SW 1271 (cell line): ENCODE results near the gene RHEB.

Experiments used
- DNase-seq, 2 experiments: peaks; one replicate each; lab custom pipeline; 2025; lab: John Stamatoyannopoulos, UW

RHEB gene

DNA sequence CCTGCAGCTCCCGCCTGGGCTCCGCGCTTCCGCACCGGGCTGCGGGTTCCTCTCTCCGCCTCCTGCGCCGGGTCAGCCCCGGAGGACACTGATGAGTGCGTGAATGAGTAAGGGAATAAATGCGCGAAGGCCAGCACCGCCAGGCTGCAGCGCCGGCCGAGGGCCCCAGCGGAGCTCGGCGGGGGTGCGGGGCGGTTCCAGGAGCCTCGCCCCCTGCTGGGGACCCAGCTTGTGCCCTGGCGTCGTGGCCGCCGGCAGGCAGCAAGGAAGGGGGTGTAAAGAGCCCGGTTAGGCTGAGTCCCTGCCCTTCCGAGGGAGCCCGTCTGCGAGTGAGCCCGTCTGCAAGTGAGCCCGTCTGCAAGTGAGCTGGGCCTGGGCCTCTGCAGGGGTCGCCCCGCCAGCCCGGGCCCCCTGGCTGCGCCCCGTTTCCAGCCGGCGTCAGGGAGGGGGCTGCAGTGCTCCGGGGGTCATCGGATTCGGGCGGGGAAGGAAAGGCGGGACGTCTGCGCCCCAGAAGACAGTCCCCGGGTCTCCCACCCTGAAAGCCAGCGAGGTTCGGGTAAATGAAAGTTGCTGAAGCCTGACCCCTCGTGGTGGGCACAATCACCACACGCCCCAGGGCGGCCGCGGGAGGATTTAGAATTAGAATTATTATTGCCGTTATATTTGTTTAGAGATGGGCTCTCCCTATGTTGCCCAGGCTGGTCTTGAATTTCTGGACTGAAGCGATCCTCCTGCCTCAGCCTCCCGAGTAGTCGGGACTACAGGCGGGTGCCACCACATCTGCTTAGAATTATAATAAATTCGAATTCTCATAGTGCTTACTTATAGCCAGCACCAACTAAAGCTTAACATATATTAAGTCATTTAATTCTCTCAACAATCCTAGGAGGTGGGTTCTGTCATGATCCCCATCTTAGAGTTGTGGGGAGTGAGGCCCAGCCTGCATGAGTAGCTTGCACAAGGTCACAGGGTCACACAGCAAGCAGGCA, 71.1 kb downstream of the RHEB start:
- DNase-seq, result peak in 1 of 2 experiments; percentile 15

DNA sequence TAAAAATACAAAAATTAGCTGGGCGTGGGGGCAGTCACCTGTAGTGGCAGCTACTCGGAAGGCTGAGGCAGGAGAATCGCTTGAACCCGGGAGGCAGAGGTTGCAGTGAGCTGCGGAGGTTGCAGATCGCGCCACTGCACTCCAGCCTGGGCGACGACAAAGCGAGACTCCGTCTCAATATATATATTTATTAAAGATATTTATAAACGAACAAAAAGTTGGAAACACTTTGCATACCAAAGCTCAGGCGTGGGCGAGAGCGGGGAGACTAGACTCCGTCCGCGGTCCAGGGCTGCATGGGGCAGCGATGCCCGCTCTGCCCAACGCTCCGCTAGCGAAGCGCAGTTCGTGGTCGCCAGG, 71.8 kb downstream of the RHEB start:
- no peak for DNase-seq

DNA sequence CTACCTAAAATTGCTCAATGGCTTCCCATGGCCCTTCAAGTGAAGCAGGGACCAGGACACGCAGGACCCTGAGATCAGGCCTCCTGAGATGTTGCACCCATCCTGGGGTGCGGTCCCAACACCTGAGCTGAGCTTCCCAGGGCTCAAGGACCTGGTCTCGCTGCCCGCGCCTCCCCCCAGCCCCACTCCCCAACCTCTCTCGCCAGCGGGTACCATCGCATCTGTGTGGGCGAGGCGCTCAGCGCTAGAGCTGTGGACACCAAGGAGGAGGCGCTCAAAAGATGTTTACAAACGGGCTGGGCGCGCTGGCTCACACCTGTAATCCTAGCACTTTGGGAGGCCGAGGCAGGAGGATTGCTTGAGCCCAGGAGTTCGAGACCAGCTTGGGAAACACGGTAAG, 72.4 kb downstream of the RHEB start:
- no peak for DNase-seq

DNA sequence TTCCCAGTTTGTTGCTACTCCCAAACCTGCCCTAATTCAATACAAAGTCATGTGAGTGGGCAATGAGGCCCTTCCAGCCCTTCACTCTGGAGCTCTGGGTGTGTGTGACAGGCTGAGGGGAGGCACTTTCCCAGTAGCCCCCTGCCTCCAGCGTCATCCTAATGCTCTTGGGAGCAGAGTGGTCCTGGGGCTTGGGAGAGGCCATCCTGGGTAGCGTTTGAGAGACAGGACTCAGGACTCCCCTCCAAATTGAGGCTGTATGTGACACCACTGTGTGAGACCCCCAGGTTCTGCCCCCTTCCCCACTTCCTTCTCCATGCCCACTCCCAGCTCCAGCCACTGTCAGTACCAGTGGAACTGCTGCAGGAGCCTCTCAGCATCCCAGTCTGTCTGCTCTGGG, 73.3 kb downstream of the RHEB start:
- no peak for DNase-seq

DNA sequence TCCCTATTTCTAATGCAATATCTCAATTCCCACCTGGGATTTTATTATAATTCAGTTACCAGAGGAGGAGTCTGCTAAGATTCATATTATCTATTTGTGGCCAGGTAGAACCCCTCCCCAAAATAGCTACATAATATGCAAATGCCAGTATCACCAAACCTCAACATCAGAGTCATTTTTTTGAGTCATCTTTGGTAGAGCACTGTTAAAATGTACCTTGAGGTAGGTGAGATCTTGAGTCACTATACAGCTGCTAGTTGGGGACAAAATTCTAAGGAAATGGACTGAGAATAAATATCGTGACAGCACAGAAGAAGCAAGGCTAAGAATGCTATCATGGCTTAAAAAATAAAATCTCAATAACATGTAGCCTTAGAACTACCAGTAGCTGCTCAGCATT, 75.1 kb downstream of the RHEB start:
- no peak for DNase-seq

DNA sequence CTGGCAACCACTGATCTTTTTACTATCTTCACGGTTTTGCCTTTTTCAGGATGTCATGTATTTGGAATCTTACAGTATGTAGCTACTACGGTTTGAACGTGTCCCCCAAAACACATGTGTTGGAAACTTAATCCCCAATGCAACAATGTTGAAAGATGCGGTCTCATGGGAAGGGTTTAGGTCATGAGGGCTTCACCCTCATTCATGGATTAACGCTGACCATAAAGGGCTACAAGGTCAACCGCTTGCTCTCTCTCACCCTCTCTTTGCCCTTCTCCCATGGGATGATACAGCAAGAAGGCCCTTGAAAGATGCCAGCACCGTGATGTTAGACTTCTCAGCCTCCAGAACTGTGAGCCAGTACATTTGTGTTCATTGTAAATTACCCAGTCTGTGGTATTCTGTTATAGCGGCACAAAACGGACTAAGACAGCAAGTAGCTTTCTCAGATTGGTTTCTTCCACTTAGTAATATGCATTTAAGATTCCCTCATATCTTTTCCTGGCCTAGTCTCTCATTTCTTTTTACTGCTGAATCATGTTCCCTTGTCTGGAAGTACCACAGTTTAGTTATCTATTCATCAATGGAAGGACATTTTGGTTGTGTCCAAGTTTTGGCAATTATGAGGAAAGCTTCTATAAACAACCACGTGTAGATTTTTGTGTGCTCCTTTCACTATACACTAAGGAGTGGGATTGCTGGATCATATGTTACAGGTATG, 76.8 kb downstream of the RHEB start:
- DNase-seq, result no peak

DNA sequence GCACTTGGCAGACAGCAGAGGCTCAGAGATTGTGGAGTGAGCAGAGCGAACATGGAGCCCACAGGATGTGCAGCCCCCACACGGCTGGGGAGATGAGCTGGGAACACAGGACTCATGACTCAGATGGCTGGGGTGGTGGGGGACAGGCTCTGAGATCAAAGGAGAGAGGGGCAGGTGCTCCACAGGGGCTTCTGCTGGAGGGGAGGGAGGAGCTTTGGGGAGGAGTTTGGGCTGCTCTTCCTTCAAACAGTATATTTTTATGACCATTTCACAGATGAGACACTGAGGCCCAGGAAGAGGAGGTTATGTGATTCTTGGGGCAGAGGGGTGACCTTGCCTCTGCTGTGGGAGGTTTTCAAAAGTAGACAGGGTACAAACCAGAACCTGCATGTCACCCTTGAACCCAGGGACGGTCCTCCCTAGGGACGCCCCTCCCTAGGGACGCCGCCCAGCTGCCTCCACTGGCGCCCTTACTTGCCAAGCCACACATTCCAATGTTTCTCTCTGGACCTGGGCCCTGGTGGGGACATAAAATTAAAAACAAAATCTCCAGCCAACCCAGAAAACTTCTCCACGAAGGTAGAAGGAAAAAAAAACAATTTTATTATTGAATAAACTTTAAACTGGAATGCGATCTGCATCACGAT, 78.8 kb downstream of the RHEB start:
- no peak for DNase-seq

DNA sequence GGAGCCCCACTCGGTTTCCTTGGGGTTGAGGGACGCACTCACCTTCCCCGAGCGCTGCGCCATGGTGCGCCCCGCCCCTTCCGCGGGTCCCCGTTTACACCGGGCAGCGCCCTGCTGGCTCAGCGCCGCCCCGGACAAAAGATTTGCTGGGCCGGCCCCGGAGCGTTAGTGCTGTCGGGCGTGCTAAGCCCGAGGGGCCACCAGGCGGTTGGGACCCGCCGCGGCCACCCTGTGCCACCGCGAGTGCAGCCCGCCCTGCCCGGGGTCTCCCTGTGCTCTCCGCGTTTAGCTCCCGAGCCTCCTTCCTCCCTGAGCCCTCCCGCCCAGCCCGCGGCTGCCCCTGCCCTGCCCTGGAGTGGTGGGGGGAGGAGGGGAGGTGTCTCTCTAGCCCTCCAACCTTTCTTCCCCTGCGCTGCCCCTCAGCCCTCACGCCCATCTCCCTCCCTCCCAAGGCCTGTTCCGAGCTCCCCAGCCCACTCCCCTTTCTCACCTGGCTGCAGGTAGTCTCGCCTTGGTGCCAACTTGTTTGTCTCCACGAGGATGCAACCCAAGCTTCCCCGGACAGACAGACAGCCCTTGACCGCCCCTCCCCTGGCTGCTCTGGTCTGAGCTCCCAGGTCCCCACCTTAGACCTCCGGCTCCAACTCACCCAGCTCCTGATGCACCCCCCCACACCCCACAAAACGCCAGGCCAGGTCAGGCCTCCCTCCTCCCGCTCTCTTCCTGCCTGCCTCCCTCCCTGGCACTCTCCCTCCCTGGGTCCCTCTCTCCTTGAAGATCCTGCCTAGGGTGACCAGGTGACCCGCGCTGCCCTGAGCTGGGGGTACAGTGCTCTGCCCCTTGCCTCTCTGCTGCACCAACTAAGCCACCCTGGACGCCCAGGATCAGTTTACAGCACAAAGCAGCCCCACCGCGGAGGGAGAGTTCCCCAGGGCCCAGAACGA, 79.6 kb downstream of the RHEB start, which contains the start of gene CRYGN:
Gene CRYGN, minus strand, starts transcription at position 287 of the 944 bp plus-strand sequence. Its CDS starts 224 bp downstream, at position 63.
- no peak for DNase-seq

DNA sequence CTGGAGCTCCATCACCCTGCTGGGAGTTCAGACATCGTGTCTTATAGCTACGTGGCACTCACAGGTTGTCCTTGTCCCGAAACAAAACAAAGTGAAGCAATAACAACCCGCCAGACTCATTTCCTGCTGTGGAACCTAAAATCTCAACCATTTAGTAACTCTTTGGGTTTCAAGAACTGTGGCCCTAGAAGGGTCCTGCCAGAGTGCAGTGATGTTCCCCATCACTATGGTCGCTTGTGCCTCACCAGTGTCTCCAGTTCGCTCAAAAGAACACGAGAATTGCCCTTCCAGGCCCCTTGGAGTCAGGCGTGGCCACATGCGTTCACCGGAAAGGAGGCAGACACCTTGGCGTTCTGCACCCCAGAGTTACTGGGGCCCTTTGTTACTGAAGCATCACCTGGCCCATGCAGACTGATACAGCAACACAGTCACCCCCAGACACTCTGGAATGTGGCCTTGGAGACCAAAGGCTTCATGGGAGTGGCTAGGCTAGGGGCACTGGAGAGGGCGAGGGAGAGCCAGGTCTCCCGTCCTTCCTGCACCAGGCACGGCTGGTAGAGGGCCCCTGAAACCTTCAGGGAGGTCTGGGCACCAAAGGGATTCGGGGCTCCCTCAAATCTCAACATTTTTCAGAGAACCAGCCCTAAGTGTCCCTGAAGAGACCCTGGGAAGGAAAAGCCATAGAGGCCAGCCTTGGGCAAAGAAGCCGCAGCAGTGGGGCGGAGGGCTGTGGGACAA, 80.7 kb downstream of the RHEB start:
- DNase-seq, result no peak

DNA sequence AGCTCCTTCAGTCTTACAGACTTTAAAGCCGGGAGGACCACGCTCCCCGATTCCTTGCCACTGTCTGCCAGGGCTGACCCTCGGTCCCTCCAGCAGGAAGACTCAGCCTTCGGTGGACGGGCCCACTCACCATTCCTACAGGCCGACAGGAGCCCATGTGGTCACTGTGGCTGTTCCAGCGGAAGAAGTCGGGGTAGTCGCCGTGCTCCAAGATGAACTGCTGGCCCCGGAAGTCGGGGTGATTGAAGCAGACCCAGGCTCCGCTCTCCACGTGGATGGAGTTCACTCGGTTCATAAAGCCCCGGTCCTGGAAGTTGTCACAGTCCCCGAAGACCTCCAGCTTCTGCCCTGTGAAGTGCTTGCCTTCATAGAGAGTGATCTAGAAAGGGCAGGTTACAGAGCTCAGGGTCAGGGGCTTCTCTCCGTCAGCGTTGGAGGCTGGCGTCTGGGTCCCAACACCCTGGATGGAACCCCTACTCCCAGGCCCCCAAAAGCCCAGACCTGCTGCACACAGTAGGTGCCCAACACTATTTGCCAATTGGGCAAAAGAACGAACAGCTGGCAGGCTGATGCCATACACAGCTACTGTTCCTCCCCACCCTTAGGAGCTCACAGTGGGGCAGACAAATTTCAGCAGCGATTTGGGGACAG, 81.7 kb downstream of the RHEB start:
- no peak for DNase-seq

DNA sequence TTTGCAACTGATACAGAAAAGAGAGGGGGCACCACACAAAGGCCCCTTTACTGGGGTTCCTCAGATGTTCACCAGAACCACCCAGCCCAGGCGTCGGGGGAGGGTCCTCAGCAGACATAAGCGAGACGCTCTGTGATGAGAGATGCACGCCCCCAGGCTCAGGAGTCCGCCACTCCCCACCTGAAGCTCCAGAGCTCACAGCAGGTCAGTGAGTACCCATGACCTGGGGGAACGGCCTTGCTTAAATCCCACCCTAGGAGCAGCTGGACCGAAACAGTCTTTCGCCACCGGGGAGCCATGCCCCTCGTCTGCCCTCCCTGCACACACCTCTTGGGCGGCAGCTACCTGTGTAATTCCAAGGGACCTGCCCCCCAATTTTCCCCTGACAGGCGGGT, 82.5 kb downstream of the RHEB start:
- no peak for DNase-seq

DNA sequence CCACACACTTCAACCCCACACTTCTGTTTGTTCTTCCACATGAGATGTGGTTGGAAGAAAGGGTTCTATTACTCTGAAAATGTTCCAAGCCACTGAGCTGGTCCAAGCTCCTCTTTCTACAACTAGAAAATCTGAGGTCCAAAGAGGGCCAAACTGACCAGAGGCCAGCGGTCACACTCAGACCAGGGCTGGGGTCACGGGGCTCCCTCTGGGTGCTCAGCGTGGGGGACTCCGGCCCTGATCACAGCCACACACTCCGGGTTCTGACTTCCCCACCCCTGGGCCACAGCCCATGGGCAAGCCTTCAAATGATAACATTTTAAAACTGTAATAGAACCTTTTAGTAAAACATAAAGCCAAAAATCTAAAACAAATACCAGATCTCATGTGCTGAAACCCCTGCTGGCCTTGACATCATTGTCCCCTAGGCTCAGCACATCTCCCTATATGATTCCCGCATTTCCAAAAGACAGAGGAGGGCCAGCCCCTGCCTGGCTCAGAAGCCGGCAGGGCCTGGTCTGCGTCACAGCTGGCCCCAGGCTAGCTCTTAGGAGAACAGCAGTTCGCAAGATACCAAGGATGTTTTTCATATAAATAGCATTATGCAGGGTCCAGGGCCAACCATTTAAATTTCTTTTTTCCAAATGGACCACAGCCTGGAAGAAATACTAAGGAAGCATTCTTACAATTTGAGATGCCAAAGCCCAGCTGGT, 83.1 kb downstream of the RHEB start:
- DNase-seq, result no peak

DNA sequence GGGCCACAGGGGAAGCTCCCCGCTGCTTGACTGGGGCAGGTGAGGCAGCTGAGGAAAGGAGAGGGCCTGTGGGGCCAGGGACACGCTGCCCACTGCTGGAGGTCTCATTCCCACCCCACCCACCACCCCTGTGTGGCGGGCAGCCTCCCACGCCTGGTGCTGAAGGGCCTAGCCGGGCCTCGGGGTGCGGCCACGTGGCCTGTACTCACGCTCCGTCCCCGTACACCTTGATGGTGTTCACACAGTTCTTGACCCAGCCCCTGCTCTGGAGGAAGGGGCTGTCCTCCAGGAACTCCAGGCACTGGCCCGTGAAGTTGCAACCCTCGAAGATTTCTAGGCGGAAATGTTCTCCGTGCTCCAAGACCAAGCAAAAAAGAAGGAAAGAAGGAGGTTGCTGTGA, 83.7 kb downstream of the RHEB start:
- DNase-seq, result no peak

DNA sequence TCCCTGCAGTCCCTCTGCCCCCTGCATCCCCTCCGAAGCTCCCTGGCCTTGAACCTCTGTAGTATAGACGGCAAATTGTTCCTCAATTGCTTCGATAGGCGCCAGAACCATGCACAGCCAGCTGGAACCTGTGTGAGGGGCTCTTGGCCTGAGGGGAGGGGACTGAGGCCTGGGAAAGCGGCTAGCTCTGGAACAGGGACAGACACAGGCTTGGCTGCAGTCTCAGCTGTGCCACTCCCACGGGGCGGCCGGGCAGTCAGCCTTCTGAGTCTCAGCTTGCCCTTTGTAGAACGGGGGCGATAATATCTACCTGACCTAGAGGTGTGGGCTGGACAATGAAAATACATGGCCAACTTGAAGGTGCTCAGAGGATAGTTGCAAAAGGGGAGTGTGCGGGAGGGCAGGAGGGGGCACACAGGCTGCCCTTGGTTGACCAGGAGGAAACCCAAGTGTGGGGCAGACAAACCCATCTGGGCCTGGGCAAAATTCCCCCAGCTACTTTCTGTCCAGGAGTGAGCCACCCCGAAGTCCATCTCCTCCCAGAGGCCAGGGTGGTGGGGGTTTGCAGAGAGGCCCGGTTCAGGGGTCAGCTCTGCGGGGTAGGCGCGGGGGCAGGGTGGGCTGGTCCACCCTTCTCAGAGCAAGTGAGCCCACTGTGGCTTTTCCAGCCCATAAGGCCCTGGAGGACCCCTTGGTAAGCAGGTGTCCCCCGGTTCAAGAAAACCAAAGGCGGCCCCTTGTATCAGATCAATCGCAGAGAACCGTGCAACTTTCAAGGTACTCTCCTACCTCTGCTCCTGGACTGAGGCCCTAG, 84.4 kb downstream of the RHEB start:
- no peak for DNase-seq

DNA sequence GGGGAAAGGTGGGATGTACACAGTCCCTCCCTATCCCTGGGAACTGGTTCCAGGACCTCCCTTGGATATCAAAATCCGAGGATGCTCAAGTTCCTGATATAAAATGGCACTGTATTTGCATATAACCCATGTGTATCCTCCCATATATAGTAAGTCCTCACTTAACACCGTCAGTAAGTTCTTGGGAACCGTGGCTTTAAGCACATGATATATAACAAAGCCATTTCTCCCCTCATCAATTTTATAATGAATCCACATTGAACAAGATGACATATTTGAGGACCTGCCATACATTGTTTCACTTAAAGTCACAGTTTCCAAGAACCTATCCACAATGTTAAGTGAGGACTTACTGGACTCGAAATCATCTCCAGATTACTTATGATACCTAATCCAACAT, 85.1 kb downstream of the RHEB start:
- DNase-seq, result no peak

DNA sequence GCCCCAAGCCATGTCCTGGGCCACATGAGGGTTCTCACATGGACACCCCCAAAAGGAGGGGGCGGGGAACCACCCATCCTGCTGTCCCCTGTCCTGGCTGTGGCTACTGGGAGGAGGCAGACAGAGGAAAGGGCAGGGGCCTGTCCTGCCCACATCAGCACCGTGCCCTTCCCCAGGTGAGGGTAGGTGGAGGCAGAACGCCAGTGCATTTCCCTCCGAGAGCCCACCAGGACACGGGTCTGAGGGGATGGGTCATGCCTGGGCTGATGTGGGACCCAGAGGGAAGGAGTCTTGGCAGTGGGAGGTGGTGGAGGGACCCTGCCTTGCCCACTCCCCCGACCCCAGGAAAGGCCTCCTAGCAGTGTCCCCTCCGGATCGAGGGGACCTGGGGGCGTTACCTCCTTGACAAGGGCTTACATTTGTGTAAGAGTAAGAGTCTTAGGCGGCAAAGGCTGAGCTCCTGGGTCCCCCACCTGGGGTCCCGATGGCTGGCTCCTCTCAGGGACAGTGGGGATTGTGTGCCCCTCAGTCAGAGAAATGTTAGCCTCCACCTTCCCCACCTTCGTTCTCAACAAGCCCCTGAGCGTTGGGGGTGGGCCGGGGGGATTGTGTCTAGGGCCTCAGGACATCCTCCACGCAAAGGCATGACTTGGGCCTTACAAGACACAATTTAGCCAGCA, 85.8 kb downstream of the RHEB start:
- no peak for DNase-seq

DNA sequence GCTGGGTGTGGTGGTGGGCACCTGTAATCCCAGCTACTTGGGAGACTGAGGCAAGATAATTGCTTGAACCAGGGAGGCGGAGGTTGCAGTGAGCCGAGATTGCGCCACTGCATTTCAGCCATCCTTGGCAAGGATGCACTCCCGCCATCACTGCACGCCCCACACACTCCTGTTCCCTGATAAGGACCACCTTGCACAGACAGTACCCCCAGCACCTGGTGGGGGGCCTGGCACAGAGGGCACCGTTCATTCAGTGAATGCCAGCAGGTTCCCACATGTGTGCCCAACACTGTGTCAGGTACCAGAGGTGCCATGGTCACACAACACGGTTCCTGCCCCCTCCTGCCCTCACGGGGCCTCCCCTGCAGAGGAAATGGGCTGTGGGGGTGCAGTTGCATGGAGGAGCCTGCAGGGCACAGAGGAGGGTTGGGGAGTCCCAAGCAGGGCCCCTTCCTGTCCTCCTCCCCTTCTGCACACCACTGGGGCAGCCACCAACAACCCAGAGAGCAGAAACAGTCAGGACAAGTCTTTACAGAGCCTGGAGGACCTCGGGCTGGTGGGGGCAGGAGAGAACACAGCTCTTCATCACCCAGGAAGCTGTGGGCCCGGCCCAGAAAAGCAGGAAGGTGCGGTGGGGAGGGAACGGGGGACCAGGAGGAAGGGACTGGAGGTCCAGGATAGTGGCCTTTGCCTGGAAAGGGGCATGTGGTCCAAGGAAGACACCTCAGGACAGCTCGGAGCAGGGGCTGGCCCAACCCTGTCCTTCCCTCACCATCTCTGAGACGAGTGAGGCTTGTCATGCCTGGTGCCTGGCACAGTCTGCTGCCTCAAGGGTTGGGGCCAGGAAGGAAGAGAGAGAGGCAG, 86.8 kb downstream of the RHEB start:
- DNase-seq, result no peak
